IMR-90 (cell line): ENCODE results near the gene MPP1. TPM values are rescaled to one million over a fixed set of nuclear protein-coding genes. Genes with fewer than 3 reads are reported as not detected.
"Not testable (repeated sequence)": the region's sequence is repeated elsewhere in the genome, so short reads cannot be mapped to it uniquely, and the experiment has no call there.

Experiments used
- ATAC-seq: fragments of 200-7000 bp; cut with Tn5 transposase; 2 replicates; pipeline ENCODE4 v1.9.1; 2020; ENCODE audit warnings: low read depth, mild to moderate bottlenecking, moderate library complexity
- BruUV-seq: library from RNA; stranded (reverse); fragments of 400-500 nt; replicated peaks from 2 replicates; lab custom pipeline; 2021; lab: Mats Ljungman, UMichigan
- CTCF ChIA-PET: fragments of 300-600 bp; formaldehyde crosslinking; extraction: SDS; loops from one replicate; lab custom pipeline; 2021; ENCODE audit warnings: antibody characterized with exemption; lab: Yijun Ruan, JAX
- POLR2A ChIA-PET: fragments of 300-600 bp; sonication (Branson Sonifier 250); formaldehyde crosslinking; loops from one replicate; lab custom pipeline; 2022; ENCODE audit warnings: antibody characterized with exemption; ENCODE audit not compliant: unreplicated experiment; lab: Charles Lee
- DNase-seq: peaks from one replicate; pipeline ENCODE4 v3.0.0; 2013
- H2AFZ ChIP-seq: replicated peaks from 2 replicates; pipeline ENCODE3; 2013; ENCODE audit warnings: low read length, mild to moderate bottlenecking; ENCODE audit not compliant: poor library complexity
- H2AK5ac ChIP-seq: 2 replicates; pipeline ENCODE4 v1.6.1; 2013; ENCODE audit warnings: low read depth, low read length, inconsistent platforms
- H2AK9ac ChIP-seq: replicated peaks from 2 replicates; pipeline ENCODE3; 2013; ENCODE audit warnings: mild to moderate bottlenecking, low read depth, low read length, moderate library complexity; ENCODE audit not compliant: poor library complexity
- H2BK120ac ChIP-seq: 2 replicates; pipeline ENCODE4 v1.6.1; 2013; ENCODE audit warnings: low read depth, low read length, inconsistent platforms
- H2BK15ac ChIP-seq: 3 replicates; pipeline ENCODE4 v1.6.1; 2013; ENCODE audit warnings: low read depth, low read length, inconsistent platforms
- H2BK20ac ChIP-seq: 2 replicates; pipeline ENCODE4 v1.6.1; 2013; ENCODE audit warnings: low read depth, mild to moderate bottlenecking, inconsistent platforms, low read length, moderate library complexity
- H2BK5ac ChIP-seq: 2 replicates; pipeline ENCODE4 v1.6.1; 2013; ENCODE audit warnings: mild to moderate bottlenecking, low read depth, low read length, inconsistent platforms; ENCODE audit not compliant: poor library complexity, severe bottlenecking
- H3K14ac ChIP-seq: replicated peaks from 2 replicates; pipeline ENCODE4 v1.6.1; 2013; ENCODE audit warnings: low read depth, low read length, inconsistent platforms
- H3K18ac ChIP-seq: 2 replicates; pipeline ENCODE4 v1.6.1; 2013; ENCODE audit warnings: low read depth, low read length, control low read depth
- H3K23ac ChIP-seq: 2 replicates; pipeline ENCODE4 v1.6.1; 2013; ENCODE audit warnings: low read depth, low read length, inconsistent platforms
- H3K27ac ChIP-seq: 2 replicates; pipeline ENCODE4 v1.5.1; 2013; ENCODE audit warnings: mild to moderate bottlenecking, control low read depth, low read length; ENCODE audit not compliant: insufficient read depth
- H3K27me3 ChIP-seq: 2 replicates; pipeline ENCODE4 v1.6.1; 2013; ENCODE audit warnings: low read length; ENCODE audit not compliant: control insufficient read depth, insufficient read depth
- H3K36me3 ChIP-seq: 2 replicates; pipeline ENCODE4 v1.6.1; 2013; ENCODE audit warnings: low read length, mixed read lengths; ENCODE audit not compliant: control insufficient read depth, insufficient read depth
- H3K4ac ChIP-seq: 2 replicates; pipeline ENCODE4 v1.6.1; 2013; ENCODE audit warnings: low read depth, low read length, inconsistent platforms
- H3K4me1 ChIP-seq: 2 replicates; pipeline ENCODE4 v1.6.1; 2013; ENCODE audit warnings: low read length, mixed read lengths; ENCODE audit not compliant: control insufficient read depth, insufficient read depth
- H3K4me2 ChIP-seq: 2 replicates; pipeline ENCODE4 v1.6.1; 2013; ENCODE audit warnings: low read depth, mild to moderate bottlenecking, control low read depth, low read length, moderate library complexity
- H3K4me3 ChIP-seq: 2 replicates; pipeline ENCODE4 v1.5.1; 2013; ENCODE audit warnings: low read depth, mild to moderate bottlenecking, control low read depth, low read length, moderate library complexity; ENCODE audit not compliant: insufficient read depth
- H3K56ac ChIP-seq: 2 replicates; pipeline ENCODE4 v1.6.1; 2013; ENCODE audit warnings: low read length, inconsistent platforms; ENCODE audit not compliant: insufficient read depth; ENCODE audit errors: extremely low read depth
- H3K79me1 ChIP-seq, 2 experiments: 2 replicates each; pipeline ENCODE4 v1.6.1; 2013; ENCODE audit warnings: low read length in 2 of 2, inconsistent platforms in 1 of 2, low read depth in 1 of 2
- H3K9ac ChIP-seq: 2 replicates; pipeline ENCODE4 v1.6.1; 2013; ENCODE audit warnings: low read depth, low read length, control low read depth
- H3K9me1 ChIP-seq: 2 replicates; pipeline ENCODE4 v1.6.1; 2013; ENCODE audit warnings: low read length, inconsistent platforms; ENCODE audit not compliant: insufficient read depth
- H3K9me3 ChIP-seq: 2 replicates; pipeline ENCODE4 v1.6.1; 2013; ENCODE audit warnings: low read length; ENCODE audit not compliant: control insufficient read depth, insufficient read depth
- H4K20me1 ChIP-seq: 2 replicates; pipeline ENCODE4 v1.6.1; 2013; ENCODE audit warnings: low read length, inconsistent platforms; ENCODE audit not compliant: insufficient read depth
- H4K5ac ChIP-seq: 2 replicates; pipeline ENCODE4 v1.6.1; 2013; ENCODE audit warnings: mild to moderate bottlenecking, low read depth, low read length, control low read depth
- H4K8ac ChIP-seq, 2 experiments: 2 replicates each; pipeline ENCODE4 v1.6.1; 2013; ENCODE audit warnings: low read depth in 2 of 2, low read length in 2 of 2, control low read depth in 1 of 2, inconsistent platforms in 1 of 2
- H4K91ac ChIP-seq: 2 replicates; pipeline ENCODE4 v1.6.1; 2013; ENCODE audit warnings: low read depth, low read length, inconsistent platforms; ENCODE audit not compliant: insufficient read depth
- MAFK ChIP-seq: IDR thresholded peaks from 2 replicates; pipeline ENCODE4 v1.6.1; 2012; ENCODE audit warnings: low read depth, low read length, improper control_type of control experiment
- NFE2L2 ChIP-seq: fragments of 150-350 bp; IDR thresholded peaks from 2 replicates; pipeline ENCODE4 v1.6.1; 2016; ENCODE audit warnings: low read depth, mild to moderate bottlenecking, low read length
- RAD21 ChIP-seq: IDR thresholded peaks from 2 replicates; pipeline ENCODE4 v1.6.1; 2012; ENCODE audit warnings: low read length, improper control_type of control experiment
- WGBS, 2 experiments: methylation state at CpG; one replicate each; pipeline versions ENCODE4 v1.1.5 to v1.1.7; 2013; ENCODE audit warnings: missing lambda C conversion rate in 2 of 2; ENCODE audit not compliant: insufficient read length in 1 of 2; ENCODE audit errors: extremely low coverage in 2 of 2; 5-methylcytosine and 5-hydroxymethylcytosine counted together
- dilution Hi-C: fragments of 300-500 bp; cut with HindIII; formaldehyde crosslinking; loops from one replicate; pipeline ENCODE4 v1.14.3; 2018; ENCODE audit warnings: low sequenced_read_pairs; ENCODE audit not compliant: unreplicated experiment
- in situ Hi-C: fragments of 300-500 bp; cut with MboI; formaldehyde crosslinking; loops from 3 replicates; pipeline ENCODE4 v1.14.3; 2019; ENCODE audit warnings: low sequenced_read_pairs, inconsistent platforms, mixed read lengths
- intact Hi-C: fragments of 100-400 bp; cut with micrococcal nuclease; formaldehyde crosslinking; loops from 2 replicates; pipeline ENCODE4 v1.10.0; 2022
- polyA plus RNA-seq, 3 experiments: library from polyadenylated mRNA; depleted of rRNA; stranded (reverse); fragments of >200 nt; gene quantifications; 2 replicates each; pipeline ENCODE4 v1.2.3, GENCODE V29; 2012; ENCODE audit warnings: low replicate concordance in 1 of 3
- total RNA-seq: library from RNA; depleted of rRNA; stranded (reverse); fragments of >200 nt; gene quantifications from 2 replicates; pipeline ENCODE4 v1.2.3, GENCODE V29; 2012

MPP1 gene
- total and polyA plus RNA-seq, 2 of the 4 experiments (the other 2 are of a cell fraction) = 35.2 to 43.0 TPM

DNA sequence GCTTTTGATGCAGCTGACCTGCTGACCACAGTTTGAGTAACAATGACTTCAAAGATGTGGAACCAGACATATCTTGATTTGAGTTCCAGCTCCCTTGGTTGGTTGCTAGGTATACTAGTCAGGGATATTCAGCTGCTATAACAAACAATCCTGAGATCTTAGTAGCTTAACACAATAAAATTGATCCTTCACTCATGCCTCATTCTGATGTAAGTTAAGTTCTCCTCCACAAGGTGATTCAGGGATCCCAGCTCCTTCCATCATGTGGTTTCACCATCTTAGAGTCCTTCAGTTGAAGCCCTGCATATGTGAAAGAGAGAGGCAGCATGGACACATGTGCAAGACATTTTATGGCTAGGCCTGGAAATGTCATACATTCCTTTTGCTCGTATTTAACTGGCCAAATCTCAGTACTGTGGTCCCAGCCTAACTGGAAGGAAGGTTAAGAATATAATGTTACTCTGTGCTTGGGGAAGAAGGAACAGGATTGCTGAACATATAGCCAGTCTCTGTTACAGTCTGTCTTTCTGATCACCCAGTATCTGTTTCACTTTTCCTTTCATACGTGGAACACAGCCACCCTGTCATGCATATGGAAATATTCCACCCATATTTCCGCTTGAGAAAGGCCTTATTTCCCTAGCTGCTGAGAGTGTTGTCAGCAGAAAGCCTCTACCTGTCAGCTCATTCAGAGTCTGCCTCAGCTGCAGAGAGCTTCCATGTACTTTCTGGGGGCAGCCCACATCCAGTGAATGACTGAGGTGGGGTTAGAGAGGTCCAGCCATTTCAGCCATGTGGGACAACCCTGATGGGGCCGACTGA is 22.1 kb upstream of the MPP1 start:
- intact Hi-C loops = no loop called here
- H3K79me1 ChIP-seq = no peaks in the 10 kb centered on the region
- H4K8ac ChIP-seq = no peak overlapping the region
- no peak overlapping the region for H3K4me3 ChIP-seq
- no peak overlapping the region for H2BK120ac ChIP-seq
- H3K9me1 ChIP-seq = no peaks in the 10 kb centered on the region
- in situ Hi-C loops = no loop called here
- CTCF ChIA-PET = no interaction called here
- H3K9me3 ChIP-seq = no peaks in the 10 kb centered on the region
- H3K18ac ChIP-seq = no peak overlapping the region
- H3K4me1 ChIP-seq = no peaks in the 10 kb centered on the region
- no peak overlapping the region for H2BK5ac ChIP-seq
- H3K27ac ChIP-seq = no peak overlapping the region
- H3K27me3 ChIP-seq = no peaks in the 10 kb centered on the region
- H3K14ac ChIP-seq = no peak overlapping the region
- no peak overlapping the region for H2AFZ ChIP-seq
- no peaks in the 10 kb centered on the region for H3K36me3 ChIP-seq
- H2AK9ac ChIP-seq = no peak overlapping the region
- no peak overlapping the region for H2BK15ac ChIP-seq
- H3K4me2 ChIP-seq = no peak overlapping the region
- H3K9ac ChIP-seq = no peak overlapping the region
- no peaks in the 10 kb centered on the region for H4K20me1 ChIP-seq
- H3K4ac ChIP-seq = no peak overlapping the region
- POLR2A ChIA-PET = no interaction called here
- no peak overlapping the region for H3K56ac ChIP-seq
- WGBS, 2 experiments = no CpG with 5 or more reads among the region's 4 CpGs
- dilution Hi-C loops = no loop called here
- BruUV-seq = no TSS peak
- no peak overlapping the region for H2AK5ac ChIP-seq
- H2BK20ac ChIP-seq = no peak overlapping the region
- H3K23ac ChIP-seq = no peak overlapping the region
- no peak for DNase-seq
- no peak overlapping the region for H4K91ac ChIP-seq
- no peak for ATAC-seq
- TF ChIP-seq RAD21 (no peak), MAFK (no peak), NFE2L2 (no peak)
- H4K5ac ChIP-seq = no peak overlapping the region

DNA sequence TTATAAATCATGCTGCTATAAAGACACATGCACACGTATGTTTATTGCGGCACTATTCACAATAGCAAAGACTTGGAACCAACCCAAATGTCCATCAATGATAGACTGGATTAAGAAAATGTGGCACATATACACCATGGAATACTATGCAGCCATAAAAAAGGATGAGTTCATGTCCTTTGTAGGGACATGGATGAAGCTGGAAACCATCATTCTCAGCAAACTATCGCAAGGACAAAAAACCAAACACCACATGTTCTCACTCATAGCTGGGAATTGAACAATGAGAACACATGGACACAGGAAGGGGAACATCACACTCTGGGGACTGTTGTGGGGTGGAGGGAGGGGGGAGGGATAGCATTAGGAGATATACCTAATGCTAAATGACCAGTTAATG is 20.3 kb upstream of the MPP1 start:
- intact Hi-C loops, in situ Hi-C loops, H2AFZ ChIP-seq, H3K4ac ChIP-seq, H3K9me3 ChIP-seq, H2BK20ac ChIP-seq, H4K8ac ChIP-seq, H2AK9ac ChIP-seq, H3K9me1 ChIP-seq, H3K4me1 ChIP-seq, H3K4me2 ChIP-seq, H2BK15ac ChIP-seq, DNase-seq, H3K36me3 ChIP-seq, H4K5ac ChIP-seq, H4K91ac ChIP-seq, H3K14ac ChIP-seq, H2BK120ac ChIP-seq, H3K4me3 ChIP-seq, H3K56ac ChIP-seq, H3K27me3 ChIP-seq, BruUV-seq, dilution Hi-C loops, H3K23ac ChIP-seq, H2BK5ac ChIP-seq, H4K20me1 ChIP-seq, H3K18ac ChIP-seq, H3K27ac ChIP-seq, H3K9ac ChIP-seq, CTCF ChIA-PET, ATAC-seq, H3K79me1 ChIP-seq, POLR2A ChIA-PET, H2AK5ac ChIP-seq: not testable (repeated sequence)
- WGBS, 2 experiments = no CpG with 5 or more reads among the region's 3 CpGs
